Glutamatergic neuron (in vitro differentiated cells): Measurements from ENCODE around the gene DNAH8. TPM values are rescaled to one million over a fixed set of nuclear protein-coding genes. Genes with fewer than 3 reads are reported as not detected.
A peak's percentile ranks its signal among the peaks of the same experiment; 100 is the strongest.

Source experiments
- DNase-seq: peaks from one replicate; pipeline ENCODE4 v3.0.0; 2022
- H3K27ac Mint-ChIP-seq: one replicate; pipeline ENCODE4 v1.8.0; 2020; ENCODE audit warnings: mild to moderate bottlenecking, mixed read lengths, inconsistent platforms; ENCODE audit not compliant: unreplicated experiment
- H3K27me3 Mint-ChIP-seq: one replicate; pipeline ENCODE4 v1.8.0; 2020; ENCODE audit warnings: mild to moderate bottlenecking, moderate library complexity, mixed read lengths, inconsistent platforms; ENCODE audit not compliant: unreplicated experiment
- H3K36me3 Mint-ChIP-seq: one replicate; pipeline ENCODE4 v1.8.0; 2020; ENCODE audit warnings: mild to moderate bottlenecking, mixed read lengths, inconsistent platforms; ENCODE audit not compliant: unreplicated experiment
- H3K4me1 Mint-ChIP-seq: one replicate; pipeline ENCODE4 v1.8.0; 2020; ENCODE audit warnings: mild to moderate bottlenecking, low read depth, mixed read lengths, inconsistent platforms; ENCODE audit not compliant: unreplicated experiment
- H3K4me3 Mint-ChIP-seq: one replicate; pipeline ENCODE4 v1.8.0; 2020; ENCODE audit warnings: mild to moderate bottlenecking, mixed read lengths, inconsistent platforms; ENCODE audit not compliant: unreplicated experiment
- H3K9me3 Mint-ChIP-seq: one replicate; pipeline ENCODE4 v1.8.0; 2020; ENCODE audit warnings: mild to moderate bottlenecking, moderate library complexity, mixed read lengths, inconsistent platforms; ENCODE audit not compliant: unreplicated experiment
- total RNA-seq: library from RNA; stranded (reverse); fragmentation: NEBNext Ultra II Directional; extraction: Animal tissue kit (Norgen Biotek cat#: 25700); gene quantifications from one replicate; pipeline ENCODE4 v1.2.1, GENCODE V29; 2021; ENCODE audit not compliant: unreplicated experiment
- TF ChIP-seq, protein P1 (sequence below): fragments of 200-600 bp; sonication (generic); IDR thresholded peaks from one replicate; pipeline ENCODE4 v1.5.0; 2021; ENCODE audit not compliant: partially characterized antibody, unreplicated experiment

DNAH8 gene
- total RNA-seq, 1 donor from 2014 or later: not detected

DNA sequence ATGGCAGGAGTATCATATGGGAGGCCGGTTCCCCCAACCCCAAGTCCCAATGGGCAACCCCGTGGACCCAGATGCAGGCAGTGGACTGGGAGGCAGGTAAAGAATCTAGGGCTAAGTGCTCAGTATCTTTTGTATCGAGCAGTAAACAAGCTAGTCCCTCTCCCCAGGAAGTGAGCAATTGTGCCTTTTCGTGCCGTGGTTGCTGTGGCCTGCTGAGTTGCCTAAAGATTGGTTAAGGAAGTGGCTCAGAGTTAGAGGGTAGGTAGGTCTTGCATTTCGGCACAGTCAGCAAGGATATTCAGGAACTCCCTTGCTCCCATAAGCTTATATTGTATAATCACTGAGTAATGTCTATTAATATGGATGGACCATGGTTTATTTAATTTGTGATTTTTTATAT lies 1.3 kb upstream of the DNAH8 start:
- Mint-ChIP-seq H3K9me3 (peaks cover 4% of the 10 kb centered on the region), H3K27me3 (no peaks in the 10 kb centered on the region), H3K27ac (no peak overlapping the region), H3K4me3 (no peak overlapping the region), H3K4me1 (no peaks in the 10 kb centered on the region), H3K36me3 (peaks cover 11% of the 10 kb centered on the region)
- DNase-seq: no peak
- TF ChIP-seq, protein P1, sequence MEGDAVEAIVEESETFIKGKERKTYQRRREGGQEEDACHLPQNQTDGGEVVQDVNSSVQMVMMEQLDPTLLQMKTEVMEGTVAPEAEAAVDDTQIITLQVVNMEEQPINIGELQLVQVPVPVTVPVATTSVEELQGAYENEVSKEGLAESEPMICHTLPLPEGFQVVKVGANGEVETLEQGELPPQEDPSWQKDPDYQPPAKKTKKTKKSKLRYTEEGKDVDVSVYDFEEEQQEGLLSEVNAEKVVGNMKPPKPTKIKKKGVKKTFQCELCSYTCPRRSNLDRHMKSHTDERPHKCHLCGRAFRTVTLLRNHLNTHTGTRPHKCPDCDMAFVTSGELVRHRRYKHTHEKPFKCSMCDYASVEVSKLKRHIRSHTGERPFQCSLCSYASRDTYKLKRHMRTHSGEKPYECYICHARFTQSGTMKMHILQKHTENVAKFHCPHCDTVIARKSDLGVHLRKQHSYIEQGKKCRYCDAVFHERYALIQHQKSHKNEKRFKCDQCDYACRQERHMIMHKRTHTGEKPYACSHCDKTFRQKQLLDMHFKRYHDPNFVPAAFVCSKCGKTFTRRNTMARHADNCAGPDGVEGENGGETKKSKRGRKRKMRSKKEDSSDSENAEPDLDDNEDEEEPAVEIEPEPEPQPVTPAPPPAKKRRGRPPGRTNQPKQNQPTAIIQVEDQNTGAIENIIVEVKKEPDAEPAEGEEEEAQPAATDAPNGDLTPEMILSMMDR: no peak

GRCh38 chr6:38714239-38715015 lies 684 bp upstream of the DNAH8 start:
- Mint-ChIP-seq H3K27ac (no peak overlapping the region), H3K27me3 (no peaks in the 10 kb centered on the region), H3K4me1 (no peaks in the 10 kb centered on the region), H3K4me3 (peak overlapping the region; percentile 26), H3K36me3 (peaks cover 11% of the 10 kb centered on the region), H3K9me3 (peaks cover 4% of the 10 kb centered on the region)
- TF ChIP-seq, protein P1: no peak
- DNase-seq: no peak

DNA sequence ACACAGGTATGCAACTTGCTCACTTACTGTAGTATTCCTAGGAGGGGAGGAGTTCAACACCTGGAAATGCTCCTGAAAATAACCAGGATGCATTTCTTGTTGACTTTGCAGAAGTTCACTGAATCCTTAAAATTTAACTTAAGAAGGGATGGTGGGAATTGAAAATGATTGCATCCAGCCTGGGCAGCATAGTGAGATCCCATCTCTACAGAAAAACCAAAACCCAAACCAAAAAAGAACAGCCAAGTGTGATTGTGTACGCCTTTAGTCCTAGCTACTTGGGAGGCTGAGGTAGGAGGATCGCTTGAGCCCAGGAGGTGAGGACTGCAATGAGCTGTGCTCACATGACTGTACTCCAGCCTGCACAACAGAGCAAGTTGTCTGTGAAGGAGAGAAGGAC lies 1.7 kb downstream of the DNAH8 start:
- no peak overlapping the region for H3K4me3 Mint-ChIP-seq

DNA sequence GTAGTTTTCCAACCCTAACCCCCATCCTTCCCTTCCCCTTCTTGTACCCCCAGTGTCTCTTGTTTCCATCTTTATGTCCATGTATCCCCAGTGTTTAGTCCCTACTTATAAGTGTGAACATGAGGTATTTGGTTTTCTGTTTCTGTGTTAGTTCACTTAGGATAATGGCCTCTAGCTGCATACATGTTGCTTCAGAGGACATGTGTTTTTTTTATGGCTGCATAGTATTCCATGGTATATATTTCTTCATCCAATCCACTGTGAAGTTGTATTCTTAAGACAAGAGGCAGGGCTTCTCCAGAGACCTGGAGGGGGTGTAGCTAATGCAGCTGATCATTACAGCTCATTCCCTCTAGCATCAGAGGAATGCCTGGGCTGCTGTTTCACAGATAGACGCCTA lies 4.2 kb downstream of the DNAH8 start:
- H3K4me3 Mint-ChIP-seq: no peak overlapping the region
- H3K27me3 Mint-ChIP-seq: no peaks in the 10 kb centered on the region
- no peak for DNase-seq
- H3K9me3 Mint-ChIP-seq: no peaks in the 10 kb centered on the region
- TF ChIP-seq, protein P1: no peak
- H3K27ac Mint-ChIP-seq: no peak overlapping the region
- peaks cover 5% of the 10 kb centered on the region for H3K36me3 Mint-ChIP-seq
- no peaks in the 10 kb centered on the region for H3K4me1 Mint-ChIP-seq

More for the DNA sequence above, 1.7 kb downstream of the DNAH8 start:
- no peak for DNase-seq
- H3K36me3 Mint-ChIP-seq: peaks cover 5% of the 10 kb centered on the region
- TF ChIP-seq, protein P1: no peak
- H3K27me3 Mint-ChIP-seq: no peaks in the 10 kb centered on the region
- no peaks in the 10 kb centered on the region for H3K4me1 Mint-ChIP-seq
- H3K27ac Mint-ChIP-seq: no peak overlapping the region
- no peaks in the 10 kb centered on the region for H3K9me3 Mint-ChIP-seq

GRCh38 chr6:38720295-38720694 lies 5.2 kb downstream of the DNAH8 start:
- Mint-ChIP-seq H3K36me3 (peaks cover 5% of the 10 kb centered on the region), H3K4me1 (no peaks in the 10 kb centered on the region), H3K27me3 (no peaks in the 10 kb centered on the region), H3K4me3 (no peak overlapping the region), H3K27ac (no peak overlapping the region), H3K9me3 (no peaks in the 10 kb centered on the region)
- no peak for DNase-seq
- TF ChIP-seq, protein P1: no peak
